ENCODE data around the gene PSMD1.
"Not testable (repeated sequence)": the region's sequence is repeated elsewhere in the genome, so short reads cannot be mapped to it uniquely, and the experiment has no call there.

The PSMD1 gene

GRCh38 chr2:231181860-231182512, 125.3 kb downstream of the PSMD1 start:
- in situ Hi-C loops (cut with HindIII; ENCODE audit: low sequenced_read_pairs) = no loop called here

- in situ Hi-C loops (cut with HindIII; ENCODE audit: low sequenced_read_pairs) = no loop called here
Measured at GRCh38 chr2:231182513-231182899, 125.8 kb downstream of the PSMD1 start.

DNA sequence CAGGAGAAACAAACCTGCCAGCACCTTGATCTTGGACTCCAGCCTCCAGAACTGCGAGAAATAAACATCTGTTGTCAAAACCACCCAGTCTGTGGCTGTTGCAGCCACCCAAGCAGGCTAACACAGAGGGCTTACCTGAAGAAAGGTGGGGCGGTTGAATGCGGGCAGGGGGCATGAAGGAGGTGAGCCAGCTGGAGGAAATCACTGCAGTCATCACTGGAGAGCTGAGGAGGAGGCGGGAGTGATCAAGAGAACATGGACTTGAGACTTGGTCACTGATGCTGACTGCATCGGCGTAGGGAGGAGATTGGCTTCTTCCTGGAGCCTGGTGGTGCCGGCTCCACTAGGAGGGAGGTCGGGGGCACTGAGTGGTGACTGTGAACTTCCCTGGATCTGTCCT, 127.2 kb downstream of the PSMD1 start:
- in situ Hi-C loops (cut with HindIII; ENCODE audit: low sequenced_read_pairs) = no loop called here

DNA sequence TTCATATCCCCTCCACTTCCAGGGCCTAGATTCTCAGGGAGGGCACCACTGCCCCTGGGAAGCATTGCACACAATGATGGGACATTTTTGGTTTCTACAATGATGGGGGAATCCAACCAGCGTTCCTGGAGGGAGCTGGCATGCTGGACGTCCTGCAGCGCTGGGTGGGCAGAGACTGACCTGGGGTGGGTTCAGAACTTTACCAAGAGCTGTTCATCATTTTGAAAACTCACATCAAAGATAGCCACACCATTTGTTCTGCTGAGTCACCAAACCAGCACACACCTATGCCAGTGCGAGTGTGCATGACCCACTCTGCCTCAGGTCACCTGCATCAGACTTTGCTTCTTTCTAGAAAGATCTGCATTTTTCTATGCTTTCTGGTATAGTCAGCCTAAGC, 127.7 kb downstream of the PSMD1 start:
- in situ Hi-C loops (cut with HindIII; ENCODE audit: low sequenced_read_pairs) = no loop called here

DNA sequence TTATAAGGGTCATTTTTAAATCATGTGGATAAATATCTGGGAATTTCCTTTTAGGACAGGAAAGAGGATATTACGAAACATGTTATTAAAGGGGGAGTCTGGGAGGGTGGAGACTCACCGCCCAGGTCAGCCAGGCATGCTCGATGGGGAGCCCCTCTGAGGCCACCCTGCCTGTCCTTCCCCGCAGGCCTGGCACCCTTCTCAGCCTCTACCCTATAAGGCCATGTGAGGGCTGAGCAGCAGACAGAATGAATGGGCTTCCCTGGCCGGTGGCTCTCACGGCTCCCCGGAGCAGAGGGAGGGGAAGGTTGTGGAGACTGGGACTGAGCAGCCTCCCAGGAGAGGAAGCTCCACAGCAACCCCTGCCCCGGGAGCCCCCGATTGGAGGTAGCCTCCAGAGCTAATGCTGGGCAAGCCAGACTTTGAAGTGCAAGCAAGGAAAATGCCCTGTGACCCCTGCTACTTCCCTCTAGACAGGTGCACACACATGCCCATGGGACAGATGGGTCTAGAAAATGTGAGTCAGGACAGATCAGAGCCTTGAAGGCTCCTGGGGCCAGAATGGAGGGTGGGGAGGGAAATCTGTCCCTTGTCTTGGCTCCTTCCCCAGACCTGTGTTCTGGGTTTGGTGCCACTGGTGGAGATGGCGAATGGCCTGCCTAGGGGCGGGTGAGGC, 128.5 kb downstream of the PSMD1 start:
- in situ Hi-C loops (cut with HindIII; ENCODE audit: low sequenced_read_pairs) = no loop called here

- in situ Hi-C loops (cut with HindIII; ENCODE audit: low sequenced_read_pairs) = no loop called here
Measured at GRCh38 chr2:231185886-231186285, 129.2 kb downstream of the PSMD1 start.

GRCh38 chr2:231186325-231186724, 129.7 kb downstream of the PSMD1 start:
- in situ Hi-C loops (cut with HindIII; ENCODE audit: low sequenced_read_pairs) = no loop called here

GRCh38 chr2:231187736-231188505, 131.3 kb downstream of the PSMD1 start:
- in situ Hi-C loops (cut with HindIII; ENCODE audit: low sequenced_read_pairs) = no loop called here

GRCh38 chr2:231188506-231189170, 132.0 kb downstream of the PSMD1 start:
- in situ Hi-C loops (cut with HindIII; ENCODE audit: low sequenced_read_pairs) = no loop called here

GRCh38 chr2:231189171-231189530, 132.5 kb downstream of the PSMD1 start:
- in situ Hi-C loops (cut with HindIII; ENCODE audit: low sequenced_read_pairs) = no loop called here

- in situ Hi-C loops (cut with HindIII; ENCODE audit: low sequenced_read_pairs) = no loop called here
Measured at GRCh38 chr2:231189571-231190495, 133.2 kb downstream of the PSMD1 start.

DNA sequence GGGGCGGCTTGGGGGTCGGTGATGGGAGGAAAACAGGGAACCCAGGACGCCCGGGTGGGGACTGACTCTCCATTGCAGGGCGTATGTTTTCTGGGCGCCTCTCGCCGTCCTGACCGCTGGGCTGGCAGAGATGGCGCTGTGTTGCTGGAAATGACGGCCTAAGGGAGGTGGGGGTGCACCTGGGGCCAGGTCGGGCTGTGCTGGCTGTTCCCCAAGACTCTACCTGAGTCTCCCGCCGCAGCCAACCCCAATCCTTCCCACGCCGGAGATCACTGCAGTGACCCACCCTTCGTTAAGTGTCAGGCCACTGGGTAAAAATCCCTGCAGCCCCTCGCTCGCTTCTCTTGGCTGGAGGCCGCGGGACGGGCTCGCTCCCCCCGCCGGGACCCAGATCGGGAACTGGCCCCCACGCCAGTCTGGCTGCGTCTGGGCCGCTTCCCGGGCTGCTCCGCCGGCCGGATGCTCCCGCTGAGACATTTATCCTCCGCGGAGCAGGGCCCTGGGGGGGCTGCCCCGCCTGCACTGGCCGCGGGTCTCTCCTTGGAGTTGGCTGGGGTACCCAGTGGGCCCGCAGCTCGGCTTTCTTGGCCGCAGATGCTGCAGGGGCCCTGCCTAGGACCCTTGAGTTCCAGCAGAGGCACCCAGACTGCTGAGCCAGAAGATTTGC, 134.0 kb downstream of the PSMD1 start:
- in situ Hi-C loops (cut with HindIII; ENCODE audit: low sequenced_read_pairs) = no loop called here

DNA sequence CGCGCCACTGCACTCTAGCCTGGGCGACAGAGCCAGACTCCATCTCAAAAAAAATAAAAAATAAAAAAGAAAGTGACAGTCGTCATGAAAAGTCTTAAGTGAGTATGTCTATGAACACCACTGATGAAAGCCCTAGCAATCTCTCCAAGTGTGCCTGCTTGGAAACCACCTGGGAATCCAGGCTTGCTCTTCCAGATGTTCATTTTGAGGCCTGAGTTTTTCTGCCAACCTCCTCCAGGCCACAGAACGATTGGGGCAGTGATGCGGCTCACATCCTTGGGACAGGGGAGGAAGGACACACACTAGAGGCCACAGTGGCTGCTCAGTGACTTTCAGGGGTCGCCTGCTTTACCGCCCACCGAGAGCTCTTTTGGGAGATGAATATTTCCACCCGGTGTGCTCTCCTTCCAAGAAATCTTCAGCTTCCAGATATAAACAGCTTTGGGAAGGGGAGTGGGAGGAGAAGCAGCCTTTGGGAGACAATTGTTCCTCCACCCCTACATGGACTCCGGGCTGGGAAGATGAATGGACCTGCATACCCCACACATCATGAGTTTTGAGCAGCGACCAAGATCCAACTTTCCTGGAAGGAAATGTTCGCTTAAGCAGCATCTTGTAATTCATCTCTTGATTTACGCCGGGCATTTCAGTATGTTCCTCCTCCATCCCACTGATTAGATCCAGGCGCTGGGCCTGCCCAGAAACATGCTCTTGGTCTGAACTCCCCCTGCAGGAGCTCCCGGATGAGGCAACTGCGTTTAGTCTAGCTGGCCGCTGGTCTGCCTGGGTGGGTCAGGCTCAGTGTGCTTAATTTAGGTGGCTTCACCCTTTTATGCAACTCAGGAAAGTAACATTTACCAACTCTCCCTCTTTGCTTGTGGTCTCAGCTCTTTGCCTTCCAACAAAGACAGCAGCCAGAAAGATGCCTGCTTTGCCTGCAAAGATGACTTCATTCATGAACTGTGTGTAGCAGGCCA, 135.5 kb downstream of the PSMD1 start:
- in situ Hi-C loops (cut with HindIII; ENCODE audit: low sequenced_read_pairs) = no loop called here

DNA sequence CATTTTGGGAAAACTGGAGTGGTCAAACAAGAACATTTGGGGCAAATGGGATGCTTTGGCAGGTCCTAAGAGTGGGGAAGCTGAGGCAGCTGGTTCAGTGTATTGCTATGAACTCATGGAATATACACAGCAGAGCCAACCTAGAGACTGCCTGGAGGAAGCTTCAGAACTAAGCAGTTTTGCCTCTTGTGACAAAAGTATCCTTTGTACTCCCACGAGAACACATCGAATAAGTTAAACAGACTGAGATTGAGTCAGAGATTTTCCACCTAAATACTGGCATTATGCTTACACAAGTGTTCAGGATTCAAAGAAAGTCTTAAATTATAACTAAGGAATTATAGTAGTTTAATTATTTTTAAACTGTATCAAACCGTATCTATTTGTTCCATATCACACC, 136.5 kb downstream of the PSMD1 start:
- in situ Hi-C loops (cut with HindIII; ENCODE audit: low sequenced_read_pairs) = no loop called here

DNA sequence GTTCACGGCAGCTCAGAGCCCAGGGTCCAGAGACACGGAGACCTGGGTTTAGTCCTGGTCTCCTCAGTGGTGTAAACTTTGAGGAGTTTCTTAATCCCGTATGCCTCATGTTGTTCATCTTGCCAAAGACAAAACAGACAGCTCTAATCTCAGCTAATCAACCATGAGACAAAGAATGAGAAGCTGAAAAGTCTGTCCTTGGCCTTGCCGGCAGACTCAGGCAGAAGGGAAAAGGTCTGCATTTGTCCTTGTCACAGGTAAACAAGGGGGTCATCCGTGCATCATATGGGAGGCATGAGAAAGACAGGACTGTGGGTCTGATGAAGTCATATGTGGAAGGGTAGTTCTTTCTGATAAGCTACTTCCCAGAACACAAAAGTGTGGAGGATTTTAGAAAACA, 139.9 kb downstream of the PSMD1 start:
- in situ Hi-C loops (cut with HindIII; ENCODE audit: low sequenced_read_pairs) = no loop called here

DNA sequence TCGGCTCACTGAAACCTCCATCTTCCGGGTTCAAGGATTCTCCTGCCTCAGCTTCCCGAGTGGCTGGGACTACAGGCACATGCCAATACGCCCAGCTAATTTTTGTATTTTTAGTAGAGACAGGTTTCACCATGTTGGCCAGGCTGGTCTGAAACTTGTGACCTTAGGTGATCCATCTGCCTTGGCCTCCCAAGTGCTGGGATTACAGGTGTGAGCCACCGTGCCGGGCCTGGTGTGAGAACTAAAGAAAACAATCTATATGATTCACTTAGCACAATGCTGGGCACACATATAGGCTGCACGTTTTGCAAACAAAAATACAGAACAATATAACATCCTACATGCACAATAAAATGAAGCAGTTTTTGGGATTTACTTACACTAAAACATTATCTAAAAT, 140.5 kb downstream of the PSMD1 start:
- in situ Hi-C loops (cut with HindIII; ENCODE audit: low sequenced_read_pairs) = not testable (repeated sequence)

DNA sequence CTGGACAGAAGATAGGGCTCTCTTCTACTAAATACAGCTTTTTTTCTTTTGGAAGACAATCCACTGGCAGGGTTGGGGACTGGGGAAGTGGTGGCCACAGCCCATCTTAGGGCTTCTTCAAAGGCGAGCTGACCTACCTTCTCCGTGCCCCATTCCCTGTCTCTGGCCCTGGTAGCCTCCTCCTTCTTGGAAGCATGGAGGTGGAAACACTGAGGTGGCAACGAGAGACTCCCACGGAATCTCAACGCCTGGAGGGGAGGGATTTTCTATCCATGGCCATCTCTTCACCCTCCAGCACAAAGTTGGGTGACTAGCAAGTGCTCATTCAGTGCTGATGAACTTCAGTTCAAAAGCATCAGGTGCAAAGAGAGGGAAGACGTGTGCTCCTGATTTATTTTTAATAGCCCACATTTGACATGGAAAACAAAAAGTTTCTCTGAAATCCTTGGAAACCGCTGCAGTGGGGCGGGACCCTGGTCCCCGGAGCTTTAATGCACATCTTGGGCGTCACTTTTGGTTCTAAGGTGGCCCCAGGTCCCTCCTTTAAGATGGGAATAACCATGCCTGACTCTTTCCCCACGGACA, 141.1 kb downstream of the PSMD1 start:
- in situ Hi-C loops (cut with HindIII; ENCODE audit: low sequenced_read_pairs) = no loop called here
